GM12865 (cell line): ENCODE data around the gene CFLAR.
"Not testable (repeated sequence)": the region's sequence is repeated elsewhere in the genome, so short reads cannot be mapped to it uniquely, and the experiment has no call there.

Source experiments
- DNase-seq: peaks from one replicate; pipeline ENCODE4 v3.0.0; 2010; ENCODE audit warnings: low read depth
- H3K4me3 ChIP-seq: 2 replicates; pipeline ENCODE4 v1.5.1; 2011; ENCODE audit warnings: mild to moderate bottlenecking, low read depth, low read length, control low read depth
- TF ChIP-seq, protein P1 (sequence below): IDR thresholded peaks from 2 replicates; pipeline ENCODE4 v1.5.1; 2011; ENCODE audit warnings: low read length, control low read depth, low read depth, inconsistent platforms; ENCODE audit not compliant: insufficient read depth; ENCODE audit errors: missing control alignments

Gene CFLAR

GRCh38 chr2:201183365-201183727 is 67.4 kb downstream of the CFLAR start:
- TF ChIP-seq, protein P1, sequence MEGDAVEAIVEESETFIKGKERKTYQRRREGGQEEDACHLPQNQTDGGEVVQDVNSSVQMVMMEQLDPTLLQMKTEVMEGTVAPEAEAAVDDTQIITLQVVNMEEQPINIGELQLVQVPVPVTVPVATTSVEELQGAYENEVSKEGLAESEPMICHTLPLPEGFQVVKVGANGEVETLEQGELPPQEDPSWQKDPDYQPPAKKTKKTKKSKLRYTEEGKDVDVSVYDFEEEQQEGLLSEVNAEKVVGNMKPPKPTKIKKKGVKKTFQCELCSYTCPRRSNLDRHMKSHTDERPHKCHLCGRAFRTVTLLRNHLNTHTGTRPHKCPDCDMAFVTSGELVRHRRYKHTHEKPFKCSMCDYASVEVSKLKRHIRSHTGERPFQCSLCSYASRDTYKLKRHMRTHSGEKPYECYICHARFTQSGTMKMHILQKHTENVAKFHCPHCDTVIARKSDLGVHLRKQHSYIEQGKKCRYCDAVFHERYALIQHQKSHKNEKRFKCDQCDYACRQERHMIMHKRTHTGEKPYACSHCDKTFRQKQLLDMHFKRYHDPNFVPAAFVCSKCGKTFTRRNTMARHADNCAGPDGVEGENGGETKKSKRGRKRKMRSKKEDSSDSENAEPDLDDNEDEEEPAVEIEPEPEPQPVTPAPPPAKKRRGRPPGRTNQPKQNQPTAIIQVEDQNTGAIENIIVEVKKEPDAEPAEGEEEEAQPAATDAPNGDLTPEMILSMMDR, result no peak
- peak overlapping the region; percentile 75 for H3K4me3 ChIP-seq
- no peak for DNase-seq

GRCh38 chr2:201183835-201184234 is 67.9 kb downstream of the CFLAR start:
- peak overlapping the region; percentile 75 for H3K4me3 ChIP-seq
- DNase-seq, result not testable (repeated sequence)

GRCh38 chr2:201184248-201184647 is 68.3 kb downstream of the CFLAR start:
- DNase-seq, result not testable (repeated sequence)
- H3K4me3 ChIP-seq, result peak overlapping the region; percentile 75

GRCh38 chr2:201185863-201186262 is 69.9 kb downstream of the CFLAR start:
- TF ChIP-seq, protein P1, result no peak
- H3K4me3 ChIP-seq, result no peak overlapping the region
- DNase-seq, result no peak

DNA sequence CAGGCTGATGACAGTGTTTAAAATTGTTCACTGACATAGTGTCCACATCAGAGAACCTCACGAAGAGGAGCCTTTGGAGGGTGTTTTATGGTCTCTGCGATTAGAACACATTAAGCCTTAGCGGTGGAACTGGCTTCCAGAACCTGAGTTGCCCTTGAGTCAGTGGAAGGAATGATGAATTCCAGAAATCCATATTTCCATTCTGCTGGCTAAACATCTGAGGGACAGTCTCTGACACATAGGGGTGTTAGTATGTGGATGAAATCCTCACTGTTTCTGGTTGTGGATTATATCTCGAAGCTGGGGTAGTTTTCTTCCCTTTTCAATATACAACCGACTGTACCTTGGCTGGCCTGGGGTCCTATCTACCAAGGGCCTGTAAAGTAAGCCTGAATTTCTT is 71.0 kb downstream of the CFLAR start:
- H3K4me3 ChIP-seq, result no peak overlapping the region
- TF ChIP-seq, protein P1, result no peak
- DNase-seq, result no peak

DNA sequence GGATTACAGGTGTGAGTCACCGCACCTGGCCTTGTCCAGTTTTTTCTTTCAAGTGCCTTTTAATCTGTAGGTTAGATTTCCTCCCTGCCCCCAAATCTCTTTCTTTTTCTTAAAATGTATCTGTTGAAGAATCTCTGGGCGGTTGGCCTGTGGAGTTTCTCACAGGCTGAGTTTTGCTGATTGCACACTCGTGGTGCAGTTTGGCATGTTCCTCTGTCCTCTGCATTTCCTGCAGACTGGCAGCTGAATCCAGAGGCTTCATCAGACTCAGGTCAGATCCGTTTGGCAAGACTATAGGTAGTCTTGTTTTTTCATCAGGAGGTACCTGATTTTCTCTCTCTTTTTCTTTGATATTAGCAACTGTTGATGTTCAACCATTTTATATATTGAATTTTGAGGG is 72.5 kb downstream of the CFLAR start:
- DNase-seq, result no peak
- TF ChIP-seq, protein P1, result no peak
- no peak overlapping the region for H3K4me3 ChIP-seq

GRCh38 chr2:201191132-201191875 is 75.3 kb downstream of the CFLAR start:
- TF ChIP-seq, protein P1, result no peak
- peak; percentile 68 for DNase-seq

GRCh38 chr2:201194097-201194496 is 78.1 kb downstream of the CFLAR start:
- no peak overlapping the region for H3K4me3 ChIP-seq
- DNase-seq, result peak; percentile 73

More at GRCh38 chr2:201191132-201191875, 75.3 kb downstream of the CFLAR start:
- H3K4me3 ChIP-seq, result no peak overlapping the region

More at GRCh38 chr2:201194097-201194496, 78.1 kb downstream of the CFLAR start:
- TF ChIP-seq, protein P1, result no peak
